EH (cell line): ENCODE data around the gene HAUS8.
"Not testable (repeated sequence)": the region's sequence is repeated elsewhere in the genome, so short reads cannot be mapped to it uniquely, and the experiment has no call there.

Experiments used
- DNase-seq: peaks from one replicate; pipeline ENCODE4 v3.0.0-alpha.2; 2015; ENCODE audit warnings: low read depth

Gene HAUS8

GRCh38 chr19:17035842-17036424, 39.3 kb downstream of the HAUS8 start:
- DNase-seq = peak; percentile 11

GRCh38 chr19:17031741-17032140, 43.5 kb downstream of the HAUS8 start:
- no peak for DNase-seq

GRCh38 chr19:17027535-17027975, 47.7 kb downstream of the HAUS8 start:
- no peak for DNase-seq

GRCh38 chr19:17026706-17027534, 48.3 kb downstream of the HAUS8 start, which contains the start of gene CPAMD8:
CPAMD8 (minus strand) TSS chr19:17026810; CDS start chr19:17026642, 168 bp downstream.
- DNase-seq = no peak

- no peak for DNase-seq
Observed at GRCh38 chr19:17025991-17026658, 49.1 kb downstream of the HAUS8 start.

GRCh38 chr19:17025361-17025760, 49.9 kb downstream of the HAUS8 start:
- no peak for DNase-seq

- not testable (repeated sequence) for DNase-seq
Observed at GRCh38 chr19:17024941-17025340, 50.3 kb downstream of the HAUS8 start.

GRCh38 chr19:17023805-17024204, 51.4 kb downstream of the HAUS8 start:
- no peak for DNase-seq

GRCh38 chr19:17022738-17023137, 52.5 kb downstream of the HAUS8 start:
- DNase-seq = no peak

GRCh38 chr19:17021793-17022590, 53.3 kb downstream of the HAUS8 start:
- DNase-seq = peak; percentile 15

- DNase-seq = no peak
Observed at GRCh38 chr19:17021328-17021727, 53.9 kb downstream of the HAUS8 start.

GRCh38 chr19:17020823-17021222, 54.4 kb downstream of the HAUS8 start:
- DNase-seq = no peak

- no peak for DNase-seq
Observed at GRCh38 chr19:17020385-17020784, 54.9 kb downstream of the HAUS8 start.

GRCh38 chr19:17014212-17014861, 60.9 kb downstream of the HAUS8 start:
- DNase-seq = not testable (repeated sequence)

GRCh38 chr19:17011485-17011884, 63.8 kb downstream of the HAUS8 start:
- no peak for DNase-seq

GRCh38 chr19:17006579-17006978, 68.7 kb downstream of the HAUS8 start:
- DNase-seq = no peak

GRCh38 chr19:17005000-17005399, 70.3 kb downstream of the HAUS8 start:
- no peak for DNase-seq

- DNase-seq = no peak
Observed at GRCh38 chr19:17004386-17004785, 70.9 kb downstream of the HAUS8 start.

GRCh38 chr19:17002455-17002854, 72.8 kb downstream of the HAUS8 start:
- no peak for DNase-seq

GRCh38 chr19:17001603-17002183, 73.6 kb downstream of the HAUS8 start:
- DNase-seq = no peak
